HEK293T (cell line): Measurements from ENCODE around the gene ALG6.

Experiments used
- FOXK2 ChIP-seq: fragments of 450-650 bp; IDR thresholded peaks from 2 replicates; pipeline ENCODE4 v1.6.1; 2016; ENCODE audit warnings: mild to moderate bottlenecking
- FOXM1 ChIP-seq: fragments of 450-650 bp; IDR thresholded peaks from 2 replicates; pipeline ENCODE4 v1.6.1; 2017; ENCODE audit warnings: mild to moderate bottlenecking, borderline replicate concordance
- HDGF ChIP-seq: fragments of 450-650 bp; IDR thresholded peaks from 2 replicates; pipeline ENCODE4 v1.6.1; 2017; ENCODE audit warnings: antibody characterized with exemption, borderline replicate concordance
- SP1 ChIP-seq: fragments of 450-650 bp; IDR thresholded peaks from 2 replicates; pipeline ENCODE4 v1.6.1; 2017
- SUZ12 ChIP-seq: fragments of 450-650 bp; IDR thresholded peaks from 2 replicates; pipeline ENCODE4 v1.6.1; 2016; ENCODE audit warnings: mild to moderate bottlenecking
- TARDBP ChIP-seq: fragments of 450-650 bp; IDR thresholded peaks from 2 replicates; pipeline ENCODE4 v1.6.1; 2016
- TF ChIP-seq, protein P1 (sequence below): fragments of 450-650 bp; IDR thresholded peaks from 2 replicates; pipeline ENCODE4 v1.6.1; 2016

DNA sequence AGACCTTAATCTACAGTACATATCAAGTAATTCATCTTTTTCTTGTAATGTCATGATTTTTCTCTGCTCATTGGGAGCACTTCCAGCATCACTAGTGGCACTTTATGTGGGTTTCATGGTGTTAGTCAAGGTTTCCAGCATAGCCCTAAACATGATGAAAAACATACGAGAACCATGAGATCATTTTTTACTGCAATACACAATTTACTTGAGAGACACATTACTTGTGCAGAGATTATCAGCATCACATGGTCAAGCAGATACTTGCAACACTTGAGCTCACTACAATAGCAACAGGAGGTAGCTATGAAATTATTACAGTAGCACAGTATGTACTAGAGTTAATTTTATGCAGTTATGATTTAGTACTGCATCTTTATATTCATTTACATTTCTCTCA, 119.2 kb downstream of the ALG6 start:
- TF ChIP-seq SUZ12: no peak
- no peak for TF ChIP-seq HDGF
- TF ChIP-seq TARDBP: no peak
- TF ChIP-seq SP1: no peak
- TF ChIP-seq, protein P1, sequence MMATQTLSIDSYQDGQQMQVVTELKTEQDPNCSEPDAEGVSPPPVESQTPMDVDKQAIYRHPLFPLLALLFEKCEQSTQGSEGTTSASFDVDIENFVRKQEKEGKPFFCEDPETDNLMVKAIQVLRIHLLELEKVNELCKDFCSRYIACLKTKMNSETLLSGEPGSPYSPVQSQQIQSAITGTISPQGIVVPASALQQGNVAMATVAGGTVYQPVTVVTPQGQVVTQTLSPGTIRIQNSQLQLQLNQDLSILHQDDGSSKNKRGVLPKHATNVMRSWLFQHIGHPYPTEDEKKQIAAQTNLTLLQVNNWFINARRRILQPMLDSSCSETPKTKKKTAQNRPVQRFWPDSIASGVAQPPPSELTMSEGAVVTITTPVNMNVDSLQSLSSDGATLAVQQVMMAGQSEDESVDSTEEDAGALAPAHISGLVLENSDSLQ: no peak
- TF ChIP-seq FOXK2: no peak
- no peak for TF ChIP-seq FOXM1
